HUES6 (cell line): Measurements from ENCODE around the gene ANKRD65.

Experiments
- H3K27ac ChIP-seq: 2 replicates; pipeline ENCODE4 v1.7.0; 2013; ENCODE audit warnings: low read depth, mild to moderate bottlenecking, low read length, inconsistent platforms
- H3K27me3 ChIP-seq: 2 replicates; pipeline ENCODE4 v1.6.1; 2013; ENCODE audit warnings: low read length; ENCODE audit not compliant: control insufficient read depth, insufficient read depth
- H3K36me3 ChIP-seq: 2 replicates; pipeline ENCODE4 v1.6.1; 2013; ENCODE audit warnings: low read length; ENCODE audit not compliant: control insufficient read depth, insufficient read depth
- H3K4me1 ChIP-seq: 2 replicates; pipeline ENCODE4 v1.6.1; 2013; ENCODE audit warnings: low read length; ENCODE audit not compliant: control insufficient read depth, insufficient read depth
- H3K4me3 ChIP-seq: 2 replicates; pipeline ENCODE4 v1.5.1; 2013; ENCODE audit warnings: low read depth, low read length
- H3K9ac ChIP-seq: one replicate; pipeline ENCODE4 v1.6.1; 2013; ENCODE audit warnings: mild to moderate bottlenecking, low read length
- H3K9me3 ChIP-seq: 2 replicates; pipeline ENCODE4 v1.6.1; 2013; ENCODE audit warnings: low read depth, low read length; ENCODE audit not compliant: control insufficient read depth, insufficient read depth

ANKRD65 gene

DNA sequence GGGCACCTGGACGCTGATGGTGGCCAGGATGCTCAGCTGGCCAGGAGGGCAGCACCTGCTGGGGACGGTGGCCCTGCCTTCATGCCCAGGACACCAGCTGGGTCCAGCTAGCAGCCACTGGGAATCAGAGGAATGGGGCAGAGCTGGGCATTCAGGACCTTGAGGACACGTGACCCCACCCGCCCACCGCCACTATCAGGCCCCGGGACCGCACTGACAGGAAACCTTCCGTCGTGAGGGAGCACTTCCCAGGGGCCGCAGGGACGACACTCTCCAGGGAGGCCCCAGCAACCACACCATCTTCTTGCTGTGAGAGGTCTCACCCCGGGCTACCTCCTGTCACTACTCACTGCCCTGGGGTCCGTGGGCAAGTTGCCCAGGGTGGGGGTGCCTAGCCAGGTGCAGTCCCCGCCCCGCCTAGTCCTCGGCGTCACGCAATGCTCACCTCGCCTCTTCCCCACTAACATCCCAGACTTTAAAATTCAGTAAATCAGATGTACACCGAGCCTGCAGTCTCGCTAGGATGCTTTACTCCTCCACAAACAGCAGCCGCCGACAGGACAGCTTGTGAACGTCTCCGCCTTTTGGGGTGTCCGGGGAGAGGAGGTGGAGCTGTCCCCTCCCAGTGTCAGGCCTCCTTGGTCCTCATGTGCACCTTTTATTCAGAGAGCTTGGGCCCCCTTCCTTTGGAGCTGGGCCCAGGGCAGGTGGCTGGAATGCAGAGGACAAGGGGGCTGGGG, 19.4 kb upstream of the ANKRD65 start:
- Histone ChIP-seq H3K36me3 (no peaks in the 10 kb centered on the region; the same call in 1 of the 2 replicates), H3K9ac (no peak overlapping the region), H3K9me3 (no peaks in the 10 kb centered on the region), H3K4me3 (no peak overlapping the region), H3K4me1 (peaks cover 19% of the 10 kb centered on the region; the same call in 1 of the 2 replicates), H3K27ac (no peak overlapping the region), H3K27me3 (peaks cover 7% of the 10 kb centered on the region; the same call in 1 of the 2 replicates)

DNA sequence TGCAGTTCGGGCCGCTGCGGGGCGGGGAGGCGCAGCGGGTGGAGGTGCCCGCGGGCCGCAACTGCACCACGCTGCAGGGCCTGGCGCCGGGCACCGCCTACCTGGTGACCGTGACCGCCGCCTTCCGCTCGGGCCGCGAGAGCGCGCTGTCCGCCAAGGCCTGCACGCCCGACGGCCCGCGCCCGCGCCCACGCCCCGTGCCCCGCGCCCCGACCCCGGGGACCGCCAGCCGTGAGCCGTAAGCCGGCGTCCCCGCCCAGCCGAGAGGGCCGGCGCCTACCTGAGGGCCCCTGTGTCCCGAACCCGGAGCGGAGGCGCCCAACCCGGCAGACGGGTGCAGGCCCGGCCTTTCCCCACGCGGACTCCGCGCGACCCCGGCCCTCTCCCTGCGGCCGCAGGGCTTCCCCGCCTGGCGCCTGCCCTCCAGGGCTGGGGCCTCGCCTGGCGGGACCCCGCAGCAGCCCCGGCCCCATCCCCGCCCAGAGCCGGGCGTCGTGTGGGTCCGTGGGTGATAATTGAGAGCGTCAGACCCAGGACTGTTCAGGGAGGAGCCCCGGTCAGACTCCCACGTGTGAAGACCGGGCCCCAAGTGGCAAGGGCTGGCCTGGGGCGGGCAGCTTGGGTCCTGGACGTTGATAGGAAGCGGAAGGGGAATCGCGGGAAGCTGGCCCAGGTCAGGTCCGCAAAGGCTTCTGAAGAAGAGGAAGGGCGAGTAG, 18.6 kb upstream of the ANKRD65 start:
- no peak overlapping the region for H3K4me3 ChIP-seq
- no peaks in the 10 kb centered on the region; the same call in 1 of the 2 replicates for H3K36me3 ChIP-seq
- H3K27ac ChIP-seq = no peak overlapping the region
- no peak overlapping the region for H3K9ac ChIP-seq
- H3K9me3 ChIP-seq = no peaks in the 10 kb centered on the region
- H3K27me3 ChIP-seq = peaks cover 7% of the 10 kb centered on the region; the same call in 1 of the 2 replicates
- H3K4me1 ChIP-seq = peaks cover 25% of the 10 kb centered on the region

DNA sequence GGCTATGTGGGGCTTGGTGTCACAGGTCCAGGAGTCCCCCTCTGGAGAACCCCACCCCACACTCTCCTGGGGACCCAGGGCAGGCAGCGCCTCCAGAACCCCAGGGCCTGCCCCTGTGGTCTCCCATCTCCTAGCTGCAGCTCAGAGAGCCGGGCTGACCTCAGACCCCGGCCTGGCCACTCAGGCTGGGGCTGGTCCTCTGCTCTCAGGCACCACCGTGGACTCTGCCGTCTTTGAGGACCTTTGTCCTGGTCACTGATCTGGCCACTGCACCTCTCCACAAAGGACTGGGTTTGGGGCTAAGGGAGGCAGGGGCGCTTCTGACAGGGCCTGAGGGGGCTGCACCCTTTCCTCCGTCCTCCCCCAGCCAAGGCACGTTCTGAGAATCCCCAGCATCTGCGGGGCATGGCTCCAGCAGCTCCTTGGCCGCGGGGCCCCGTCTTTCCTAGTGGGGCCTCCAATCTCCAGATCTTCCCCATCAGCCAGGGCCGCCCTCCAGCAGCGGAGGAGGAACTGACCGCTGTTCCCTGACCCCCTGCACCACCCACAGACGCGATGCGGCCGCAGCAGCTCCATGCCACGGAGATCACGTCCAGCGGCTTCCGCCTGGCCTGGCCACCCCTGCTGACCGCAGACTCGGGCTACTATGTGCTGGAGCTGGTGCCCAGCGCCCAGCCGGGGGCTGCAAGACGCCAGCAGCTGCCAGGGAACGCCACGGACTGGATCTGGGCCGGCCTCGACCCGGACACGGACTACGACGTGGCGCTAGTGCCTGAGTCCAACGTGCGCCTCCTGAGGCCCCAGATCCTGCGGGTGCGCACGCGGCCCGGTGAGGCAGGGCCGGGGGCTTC, 17.7 kb upstream of the ANKRD65 start:
- Histone ChIP-seq H3K9ac (no peak overlapping the region), H3K36me3 (no peaks in the 10 kb centered on the region; the same call in 1 of the 2 replicates), H3K9me3 (no peaks in the 10 kb centered on the region), H3K27ac (no peak overlapping the region), H3K27me3 (peaks cover 7% of the 10 kb centered on the region; the same call in 1 of the 2 replicates), H3K4me1 (peaks cover 33% of the 10 kb centered on the region), H3K4me3 (no peak overlapping the region)

DNA sequence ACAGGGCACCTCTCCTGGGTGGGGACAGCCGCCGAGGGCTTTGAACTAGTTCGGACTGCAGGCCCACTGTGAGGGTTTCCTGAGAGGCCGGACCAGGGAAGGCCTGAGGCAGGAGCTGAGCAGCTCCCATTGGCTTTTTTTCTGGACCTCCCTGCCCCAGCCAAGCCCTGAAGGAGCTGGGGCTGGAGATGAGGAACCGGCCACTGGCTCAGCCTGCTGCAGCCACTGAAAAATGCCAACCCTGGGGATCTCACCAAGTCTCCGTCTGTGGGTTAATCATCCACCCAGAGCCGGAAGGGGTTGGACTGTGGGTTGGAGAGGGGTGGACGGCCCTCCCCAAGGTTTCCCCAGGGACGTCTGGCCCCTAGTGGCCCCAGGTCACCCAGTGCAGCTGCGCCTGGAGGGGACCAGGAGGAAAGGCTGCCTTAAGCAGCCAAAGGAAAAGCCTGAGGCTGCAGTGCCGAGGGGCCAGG, 16.9 kb upstream of the ANKRD65 start:
- peaks cover 7% of the 10 kb centered on the region; the same call in 1 of the 2 replicates for H3K27me3 ChIP-seq
- no peak overlapping the region for H3K4me3 ChIP-seq
- no peaks in the 10 kb centered on the region for H3K9me3 ChIP-seq
- no peaks in the 10 kb centered on the region; the same call in 1 of the 2 replicates for H3K36me3 ChIP-seq
- no peak overlapping the region for H3K9ac ChIP-seq
- no peak overlapping the region for H3K27ac ChIP-seq
- peaks cover 41% of the 10 kb centered on the region for H3K4me1 ChIP-seq

DNA sequence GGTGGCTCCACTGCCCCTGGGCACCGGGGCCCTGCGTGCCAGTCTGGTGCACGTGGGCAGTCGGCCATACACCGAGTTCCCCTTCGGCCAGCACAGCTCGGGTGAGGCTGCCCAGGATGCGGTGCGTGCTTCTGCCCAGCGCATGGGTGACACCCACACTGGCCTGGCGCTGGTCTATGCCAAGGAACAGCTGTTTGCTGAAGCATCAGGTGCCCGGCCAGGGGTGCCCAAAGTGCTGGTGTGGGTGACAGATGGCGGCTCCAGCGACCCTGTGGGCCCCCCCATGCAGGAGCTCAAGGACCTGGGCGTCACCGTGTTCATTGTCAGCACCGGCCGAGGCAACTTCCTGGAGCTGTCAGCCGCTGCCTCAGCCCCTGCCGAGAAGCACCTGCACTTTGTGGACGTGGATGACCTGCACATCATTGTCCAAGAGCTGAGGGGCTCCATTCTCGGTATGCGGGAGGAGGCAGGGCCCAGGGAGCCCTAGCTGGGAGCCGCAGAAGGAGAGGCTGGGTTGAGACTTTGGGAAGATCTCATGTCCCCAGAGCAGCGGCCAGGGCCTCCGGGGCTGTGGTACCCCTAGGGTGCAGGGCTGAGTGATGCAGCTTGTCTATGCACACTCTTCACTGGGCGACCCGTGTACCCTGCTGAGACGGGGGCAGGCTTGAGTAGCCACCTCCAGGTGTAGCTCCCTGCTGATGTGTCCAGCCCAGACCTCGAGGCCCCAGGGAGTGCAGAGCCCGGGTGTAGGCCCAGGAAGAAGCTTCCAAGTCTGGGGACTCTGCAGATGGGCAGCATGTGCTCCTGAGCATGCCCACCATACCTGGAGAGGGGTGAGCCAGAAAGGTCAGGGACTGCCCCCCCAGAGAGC, 16.2 kb upstream of the ANKRD65 start:
- Histone ChIP-seq H3K9ac (no peak overlapping the region), H3K27me3 (peaks cover 7% of the 10 kb centered on the region; the same call in 1 of the 2 replicates), H3K4me1 (peaks cover 48% of the 10 kb centered on the region), H3K36me3 (no peaks in the 10 kb centered on the region; the same call in 1 of the 2 replicates), H3K27ac (no peak overlapping the region), H3K4me3 (no peak overlapping the region), H3K9me3 (no peaks in the 10 kb centered on the region)

DNA sequence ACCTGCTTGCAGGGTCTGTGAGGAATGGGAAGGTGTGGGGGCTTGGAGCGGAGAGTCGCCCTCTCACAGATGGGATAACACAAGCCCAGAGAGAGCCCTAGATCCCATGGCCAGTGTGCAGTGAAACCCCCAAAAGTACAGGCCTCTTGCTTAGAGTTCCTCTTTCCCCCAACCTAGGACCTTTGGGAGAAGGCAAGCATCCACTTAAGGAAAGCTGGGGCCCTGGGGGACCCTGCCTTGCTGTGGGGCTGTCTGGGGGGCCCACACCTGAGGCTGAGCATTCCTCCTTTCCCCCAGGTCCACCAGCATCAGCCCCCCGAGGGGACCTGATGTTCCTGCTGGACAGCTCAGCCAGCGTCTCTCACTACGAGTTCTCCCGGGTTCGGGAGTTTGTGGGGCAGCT, 15.6 kb upstream of the ANKRD65 start:
- Histone ChIP-seq H3K4me1 (peaks cover 54% of the 10 kb centered on the region), H3K27ac (no peak overlapping the region), H3K4me3 (peak overlapping the region; percentile 62), H3K27me3 (peaks cover 7% of the 10 kb centered on the region; the same call in 1 of the 2 replicates), H3K36me3 (no peaks in the 10 kb centered on the region; the same call in 1 of the 2 replicates), H3K9me3 (no peaks in the 10 kb centered on the region), H3K9ac (peak overlapping the region; percentile 64)

DNA sequence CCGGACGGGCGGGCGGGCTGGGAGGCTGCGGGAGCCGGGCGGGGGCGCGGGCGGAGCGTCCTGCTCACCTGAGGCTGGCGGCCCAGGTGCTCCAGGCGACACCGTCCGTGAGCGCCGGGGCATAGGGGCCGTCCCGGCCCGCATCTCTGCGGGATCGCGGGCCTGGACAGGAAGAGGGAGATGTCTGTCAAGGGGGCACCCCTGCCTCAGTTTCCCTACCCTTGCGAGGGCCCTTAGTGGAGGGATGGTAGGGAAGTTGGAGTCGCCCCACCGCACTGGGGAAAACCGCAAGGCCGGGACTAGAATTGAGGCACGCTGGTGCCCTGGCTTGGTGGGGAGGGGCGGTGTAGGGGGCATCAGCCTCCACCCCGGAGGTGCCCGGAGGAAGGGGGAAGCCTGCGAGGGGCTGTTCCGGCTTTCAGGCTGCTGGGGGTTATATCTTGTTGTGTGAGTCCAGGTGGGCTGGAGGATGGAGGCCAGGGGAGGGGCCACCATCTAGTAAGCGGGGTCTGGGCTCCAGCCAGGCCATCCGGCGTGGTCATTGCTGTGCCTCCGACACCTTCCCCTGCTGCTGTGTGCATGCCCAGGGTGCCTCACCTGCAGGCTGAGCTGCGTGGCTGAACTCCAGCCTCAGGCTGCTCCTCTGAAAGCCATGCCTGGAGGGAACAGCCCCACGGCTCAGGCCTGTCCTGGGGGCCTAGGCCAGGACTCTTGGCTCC, 15.0 kb upstream of the ANKRD65 start:
- Histone ChIP-seq H3K36me3 (no peaks in the 10 kb centered on the region; the same call in 1 of the 2 replicates), H3K4me3 (peak overlapping the region; percentile 62), H3K9ac (peak overlapping the region; percentile 64), H3K27me3 (peaks cover 7% of the 10 kb centered on the region; the same call in 1 of the 2 replicates), H3K4me1 (peaks cover 57% of the 10 kb centered on the region), H3K9me3 (no peaks in the 10 kb centered on the region), H3K27ac (no peak overlapping the region)

DNA sequence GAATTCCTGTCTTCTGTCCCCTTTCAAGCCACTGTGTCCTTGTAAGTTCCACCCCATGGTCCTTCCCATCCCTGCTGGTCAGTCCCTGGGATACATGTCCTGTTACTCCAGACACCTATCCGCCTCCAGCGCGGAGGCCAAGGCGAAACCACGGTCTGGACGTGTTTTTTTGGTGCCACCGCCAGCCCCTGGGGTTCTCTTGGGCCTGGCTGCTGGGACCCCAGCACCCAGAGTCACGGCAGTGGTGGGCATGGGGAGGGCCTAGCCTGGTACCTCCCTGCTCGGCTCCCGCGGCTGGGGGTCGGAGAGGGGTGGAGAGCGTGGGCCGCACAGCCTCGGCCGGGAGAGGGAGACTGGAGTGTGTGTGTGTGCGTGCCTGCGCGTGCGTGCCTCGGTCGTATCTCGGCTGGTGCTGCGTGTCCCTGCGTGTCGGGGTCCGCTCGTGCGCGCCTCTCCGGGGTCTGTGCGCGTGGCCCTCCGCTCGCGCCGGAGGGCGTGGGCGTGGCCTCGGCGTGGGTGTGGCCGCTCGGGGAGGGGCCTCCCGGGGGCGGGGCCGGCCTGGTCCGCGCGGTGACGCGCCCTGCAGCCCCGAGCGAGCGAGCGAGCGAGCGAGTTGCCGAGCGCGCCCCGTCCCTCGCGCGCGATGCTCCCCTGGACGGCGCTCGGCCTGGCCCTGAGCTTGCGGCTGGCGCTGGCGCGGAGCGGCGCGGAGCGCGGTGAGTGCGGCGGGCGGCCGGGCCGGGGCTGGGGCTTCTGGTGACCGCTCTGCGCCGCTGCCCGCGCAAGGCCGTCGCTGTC, 14.2 kb upstream of the ANKRD65 start, which contains the start of gene VWA1:
VWA1 (plus strand) TSS at position 585 of the 798 bp plus-strand sequence; CDS start at position 644, 59 bp downstream.
- Histone ChIP-seq H3K27ac (peak within 1 kb of the TSS; percentile 84; the same call in 1 of the 2 replicates), H3K9ac (peak within 1 kb of the TSS; percentile 87), H3K4me3 (peak within 1 kb of the TSS; percentile 62), H3K27me3 (peaks cover 7% of the 10 kb centered on the region; the same call in 1 of the 2 replicates), H3K9me3 (no peaks in the 10 kb centered on the region), H3K4me1 (peaks cover 57% of the 10 kb centered on the region), H3K36me3 (no peaks in the 10 kb centered on the region; the same call in 1 of the 2 replicates)

DNA sequence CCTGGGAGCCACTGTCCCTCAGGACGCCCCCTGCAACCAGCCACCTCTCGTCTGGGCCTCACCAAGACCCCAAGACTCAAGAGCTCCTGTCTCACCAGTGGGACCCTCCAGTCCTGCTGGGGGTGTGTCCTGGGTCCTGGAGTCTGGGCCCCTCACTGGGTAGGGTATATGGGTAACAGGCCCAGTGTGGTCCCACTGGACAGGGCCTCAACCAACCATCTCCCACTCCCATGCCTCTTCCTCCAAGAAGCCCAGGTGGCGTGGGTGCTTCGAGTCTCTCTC, 13.7 kb upstream of the ANKRD65 start:
- H3K4me1 ChIP-seq = peaks cover 61% of the 10 kb centered on the region
- no peaks in the 10 kb centered on the region for H3K9me3 ChIP-seq
- H3K4me3 ChIP-seq = peak overlapping the region; percentile 62
- H3K9ac ChIP-seq = peak overlapping the region; percentile 87
- peak overlapping the region; percentile 84; the same call in 1 of the 2 replicates for H3K27ac ChIP-seq
- no peaks in the 10 kb centered on the region; the same call in 1 of the 2 replicates for H3K36me3 ChIP-seq
- H3K27me3 ChIP-seq = peaks cover 7% of the 10 kb centered on the region; the same call in 1 of the 2 replicates
